AG04450 (cell line): ENCODE results near the gene BTBD9. TPM values are rescaled to one million over a fixed set of nuclear protein-coding genes. Genes with fewer than 3 reads are reported as not detected.

Source experiments
- CTCF ChIA-PET: fragments of 300-600, 350-600 bp; formaldehyde crosslinking; extraction: SDS; loops from one replicate; lab custom pipeline; 2022; ENCODE audit warnings: antibody characterized with exemption, inconsistent platforms; lab: Charles Lee
- POLR2A ChIA-PET: fragments of 350-600 bp; formaldehyde crosslinking; extraction: SDS; loops from one replicate; lab custom pipeline; 2021; ENCODE audit warnings: antibody characterized with exemption, inconsistent platforms; lab: Yijun Ruan, JAX
- DNase-seq: peaks from one replicate; pipeline ENCODE4 v3.0.0-alpha.2; 2011; ENCODE audit warnings: low read depth, low spot score
- H3K27ac ChIP-seq: one replicate; pipeline ENCODE4 v1.5.1; 2012; ENCODE audit warnings: low read depth, low read length, control low read depth
- H3K27me3 ChIP-seq: one replicate; pipeline ENCODE4 v1.6.0; 2012; ENCODE audit warnings: low read length; ENCODE audit not compliant: control insufficient read depth, insufficient read depth
- H3K4me3 ChIP-seq: 2 replicates; pipeline ENCODE4 v1.5.1; 2011; ENCODE audit warnings: mild to moderate bottlenecking, low read depth, low read length, control low read depth
- H3K9me3 ChIP-seq: 2 replicates; pipeline ENCODE4 v1.5.1; 2012; ENCODE audit warnings: low read length; ENCODE audit not compliant: control insufficient read depth, insufficient read depth
- CTCF ChIP-seq: IDR thresholded peaks from 2 replicates; pipeline ENCODE4 v1.5.1; 2011; ENCODE audit warnings: low read depth, low read length, control low read depth, inconsistent platforms
- polyA plus RNA-seq: library from polyadenylated mRNA; depleted of rRNA; stranded (reverse); fragments of >200 nt; gene quantifications from 2 replicates; pipeline ENCODE4 v1.2.3, GENCODE V29; 2011

The BTBD9 gene
- polyA plus RNA-seq, 1 experiment = 7.2 TPM

GRCh38 chr6:38306931-38307330 is 332.8 kb downstream of the BTBD9 start:
- no peaks in the 10 kb centered on the region for H3K9me3 ChIP-seq
- POLR2A ChIA-PET = no interaction called here
- TF ChIP-seq CTCF = no peak
- CTCF ChIA-PET = interaction anchor here (1.5 kb wide), 1 partner anchor 187 kb away, joined by 5 read pairs; no protein-coding TSS in a partner anchor
- DNase-seq = no peak
- no peak overlapping the region for H3K4me3 ChIP-seq
- H3K27me3 ChIP-seq = no peaks in the 10 kb centered on the region
- no peak overlapping the region for H3K27ac ChIP-seq

GRCh38 chr6:38305995-38306681 is 333.6 kb downstream of the BTBD9 start:
- Histone ChIP-seq H3K4me3 (no peak overlapping the region), H3K27me3 (no peaks in the 10 kb centered on the region), H3K9me3 (no peaks in the 10 kb centered on the region), H3K27ac (no peak overlapping the region)
- no peak for DNase-seq
- no peak for TF ChIP-seq CTCF
- POLR2A ChIA-PET = no interaction called here
- CTCF ChIA-PET = no interaction called here

- H3K4me3 ChIP-seq = no peak overlapping the region
- no peaks in the 10 kb centered on the region for H3K27me3 ChIP-seq
- no peak for DNase-seq
- H3K27ac ChIP-seq = no peak overlapping the region
- ChIA-PET CTCF (no interaction called here), POLR2A (no interaction called here)
- no peak for TF ChIP-seq CTCF
- no peaks in the 10 kb centered on the region for H3K9me3 ChIP-seq
Measured at GRCh38 chr6:38302838-38303237, 336.9 kb downstream of the BTBD9 start.

- POLR2A ChIA-PET = no interaction called here
- DNase-seq = no peak
- no peaks in the 10 kb centered on the region for H3K9me3 ChIP-seq
Measured at GRCh38 chr6:38302081-38302480, 337.6 kb downstream of the BTBD9 start.

More at GRCh38 chr6:38302081-38302480, 337.6 kb downstream of the BTBD9 start:
- Histone ChIP-seq H3K4me3 (no peak overlapping the region), H3K27ac (no peak overlapping the region), H3K27me3 (no peaks in the 10 kb centered on the region)
- CTCF ChIA-PET = no interaction called here
- TF ChIP-seq CTCF = no peak
